Measurements from ENCODE around the gene SAA2.

- TF ChIP-seq ZNF266 (tag by site-specific recombination; IDR thresholded peaks at IDR 0.05; ENCODE audit: low read depth) (no peak), CTCF (tag by site-specific recombination; IDR thresholded peaks at IDR 0.05) (no peak), ZNF600 (tag by site-specific recombination; IDR thresholded peaks at IDR 0.05) (no peak), KLF1 (tag by site-specific recombination; IDR thresholded peaks at IDR 0.05) (no peak), ZNF596 (tag by site-specific recombination; IDR thresholded peaks at IDR 0.05) (no peak), OVOL3 (tag by site-specific recombination; IDR thresholded peaks at IDR 0.05) (no peak), YY1 (tag by site-specific recombination; IDR thresholded peaks at IDR 0.05) (no peak), ZNF830 (tag by site-specific recombination; IDR thresholded peaks at IDR 0.05; ENCODE audit: low read depth) (no peak), ZNF514 (tag by site-specific recombination; IDR thresholded peaks at IDR 0.05) (no peak), ZNF433 (tag by site-specific recombination; IDR thresholded peaks at IDR 0.05; ENCODE audit: low read depth) (no peak), ZNF311 (tag by site-specific recombination; IDR thresholded peaks at IDR 0.05; ENCODE audit: borderline replicate concordance) (no peak), REST (tag by site-specific recombination; IDR thresholded peaks at IDR 0.05) (no peak), ZNF138 (tag by site-specific recombination; IDR thresholded peaks at IDR 0.05; ENCODE audit: borderline replicate concordance) (no peak)
Measured at GRCh38 chr11:18270102-18270501, 21.6 kb upstream of the SAA2 start.
